ENCODE results near the gene CWC25.

The CWC25 gene

DNA sequence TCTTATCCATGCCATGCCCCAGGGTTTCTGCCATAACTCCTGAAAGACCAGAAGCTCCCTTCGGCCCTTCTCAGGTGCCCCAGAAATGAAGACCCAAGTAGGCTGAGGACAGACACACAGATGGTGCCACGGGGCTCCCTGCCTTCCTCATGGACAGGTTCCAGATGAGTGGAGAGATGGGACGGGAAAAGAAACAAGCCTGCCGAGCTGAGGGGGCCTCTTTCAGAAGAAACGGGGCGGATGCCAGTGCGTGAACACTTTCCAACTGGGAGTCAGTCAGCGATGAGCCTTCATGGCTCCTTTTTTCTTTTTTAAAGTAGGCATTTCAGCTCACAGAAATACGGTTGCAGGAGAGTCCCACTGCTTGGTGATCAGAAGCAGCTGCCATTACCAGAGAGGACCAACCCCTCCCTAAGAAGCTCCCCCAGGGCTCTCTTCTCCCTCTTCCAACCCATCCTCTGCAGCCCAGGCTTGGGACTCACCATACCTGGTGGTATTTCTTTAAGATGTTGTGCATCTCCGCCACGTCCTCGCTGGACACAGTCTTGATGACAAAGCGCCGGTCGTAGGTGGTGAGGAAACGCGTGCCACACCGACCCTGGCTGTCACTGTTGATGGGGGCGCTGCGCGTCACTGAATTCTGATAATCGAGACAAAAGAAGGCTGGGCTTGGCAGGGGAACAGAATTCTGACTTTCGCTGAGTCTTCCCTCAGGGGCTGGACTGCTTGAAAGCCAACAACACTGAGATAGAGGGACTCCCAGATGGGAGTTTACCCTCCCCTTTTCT, 45.0 kb downstream of the CWC25 start:
- no peak for DNase-seq

DNA sequence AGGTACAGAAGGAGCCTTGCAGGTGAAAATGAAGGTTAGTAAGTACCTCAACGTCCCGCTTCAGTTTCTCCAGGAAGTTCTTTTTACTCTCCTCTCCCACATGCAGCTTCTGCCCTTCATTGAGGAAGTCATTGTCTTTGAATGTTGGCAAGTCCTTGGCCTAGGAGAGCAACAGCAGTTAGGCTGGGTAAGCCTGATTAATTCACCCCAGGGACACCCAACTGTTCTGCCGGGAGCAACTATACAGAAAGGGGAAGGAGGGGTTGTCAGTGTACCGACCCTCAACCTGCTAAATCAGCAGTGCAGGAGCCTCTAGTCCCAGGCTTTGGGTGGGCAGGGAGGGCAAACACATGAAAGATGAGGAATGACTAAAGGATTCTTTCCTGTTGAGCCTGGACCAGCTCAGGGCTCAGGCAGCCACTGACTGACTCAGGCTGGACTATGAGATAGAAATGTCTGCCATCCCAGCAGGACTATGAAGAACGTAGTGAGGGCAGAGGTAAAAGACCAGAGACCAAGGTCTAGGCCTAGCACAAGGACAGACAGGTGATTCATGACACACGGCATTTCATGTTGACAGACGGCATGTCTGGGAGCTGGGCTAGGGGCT, 47.4 kb downstream of the CWC25 start:
- DNase-seq = no peak

- no peak for DNase-seq
Measured at GRCh38 chr17:38773258-38773657, 51.9 kb downstream of the CWC25 start.

- no peak for DNase-seq
Measured at GRCh38 chr17:38768417-38768816, 56.7 kb downstream of the CWC25 start.

GRCh38 chr17:38766341-38766740, 58.8 kb downstream of the CWC25 start:
- no peak for DNase-seq

DNA sequence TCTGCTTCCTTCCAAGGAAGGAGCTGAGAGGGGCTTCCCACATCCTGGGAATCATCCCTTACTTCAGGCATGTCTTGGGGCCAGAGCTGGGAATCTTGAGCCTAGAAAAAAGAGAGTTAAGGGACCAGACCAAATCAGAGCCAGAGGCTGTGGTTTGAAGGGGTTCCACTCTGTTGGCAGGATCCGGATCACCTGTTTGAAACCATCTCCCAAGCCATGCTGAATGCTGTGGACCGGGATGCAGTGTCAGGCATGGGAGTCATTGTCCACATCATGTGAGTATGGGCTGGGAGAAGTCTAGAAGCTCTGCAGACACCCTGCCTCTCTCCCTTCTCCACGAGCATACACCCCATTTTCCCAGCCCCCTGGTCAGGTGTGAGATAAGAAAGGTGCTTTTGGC, 62.9 kb downstream of the CWC25 start:
- no peak for DNase-seq

DNA sequence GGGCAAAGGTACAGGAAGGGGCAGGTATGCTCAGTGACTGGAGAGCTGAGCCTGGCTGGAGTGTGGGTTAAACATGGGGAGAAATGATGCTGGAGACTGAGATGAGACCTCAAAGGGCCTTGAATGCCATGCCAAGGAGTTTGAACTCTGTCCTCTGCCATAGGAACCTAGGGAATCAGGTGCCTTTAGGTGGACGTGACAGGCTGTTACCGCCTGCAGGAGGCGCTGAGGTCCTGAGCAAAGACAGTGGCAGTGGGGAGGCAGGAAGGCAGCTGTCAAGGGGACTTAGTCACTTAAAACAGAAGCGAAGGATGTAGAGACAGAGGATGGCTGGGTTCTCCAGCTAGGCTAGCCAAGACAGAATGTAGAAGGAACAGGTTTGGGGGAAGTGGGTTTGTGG, 63.5 kb downstream of the CWC25 start:
- DNase-seq = no peak

- DNase-seq = peak; percentile 44
Measured at GRCh38 chr17:38753071-38753506, 72.0 kb downstream of the CWC25 start.

- DNase-seq = peak; percentile 99
Measured at GRCh38 chr17:38752308-38753070, 72.6 kb downstream of the CWC25 start, which contains the start of gene PSMB3. PSMB3 (plus strand) TSS chr17:38752741; CDS start chr17:38752827, 86 bp downstream.

DNA sequence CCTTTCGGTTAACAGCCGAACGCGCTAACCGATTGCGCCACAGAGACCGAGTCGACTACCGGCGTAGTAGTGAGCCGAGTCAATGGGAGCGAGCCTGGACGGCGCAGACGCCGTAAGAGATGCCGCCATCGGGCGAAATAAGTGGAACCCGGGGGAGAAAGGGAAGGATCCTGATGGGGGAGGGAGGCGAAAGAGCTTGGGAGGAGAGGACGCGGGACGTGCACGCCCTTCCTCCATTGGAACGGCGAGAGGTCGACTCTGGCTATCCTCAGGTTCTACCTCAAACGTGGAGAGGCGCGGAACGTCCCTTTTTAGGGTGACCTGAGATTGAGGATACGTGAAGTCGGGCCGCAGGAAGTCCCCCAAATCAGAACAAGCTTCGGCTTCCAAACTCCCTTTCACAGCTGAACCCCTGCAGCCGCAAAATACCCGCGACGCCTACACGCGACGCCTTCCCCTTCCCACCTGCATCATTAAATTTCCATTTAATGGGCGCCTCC, 73.3 kb downstream of the CWC25 start:
- DNase-seq = peak; percentile 93

GRCh38 chr17:38751144-38751807, 73.8 kb downstream of the CWC25 start:
- no peak for DNase-seq

Measured in femur (tissue), 1 donor.